Measurements from ENCODE around the gene YJEFN3.

YJEFN3 gene

GRCh38 chr19:19563348-19563848 is 34.7 kb downstream of the YJEFN3 start:
- Histone ChIP-seq H2AFZ (ENCODE audit: low read depth, low read length, severe bottlenecking) (no peak overlapping the region), H4K20me1 (ENCODE audit: low read depth, low read length) (no peaks in the 10 kb centered on the region), H3K9me2 (replicated peaks; ENCODE audit: insufficient read depth, low read length) (no peaks in the 10 kb centered on the region), H3K9me3 (ENCODE audit: insufficient read depth, low read length) (no peaks in the 10 kb centered on the region), H3K9ac (ENCODE audit: low read length) (no peak overlapping the region), H3K36me3 (ENCODE audit: low read length) (no peaks in the 10 kb centered on the region), H3K4me3 (ENCODE audit: insufficient read depth, low read length, poor library complexity, severe bottlenecking) (no peak overlapping the region), H3K79me2 (ENCODE audit: insufficient read depth, low read length) (no peaks in the 10 kb centered on the region), H3F3A (ENCODE audit: insufficient read depth) (no peaks in the 10 kb centered on the region), H3K27me3 (ENCODE audit: low read length) (no peaks in the 10 kb centered on the region), H3K27ac (ENCODE audit: low read depth, low read length) (no peak overlapping the region), H3K4me2 (ENCODE audit: low read depth, low read length, poor library complexity, severe bottlenecking) (no peak overlapping the region)
- no peak for TF ChIP-seq CTCF (IDR thresholded peaks at IDR 0.05; ENCODE audit: insufficient read depth, low read length, poor library complexity, severe bottlenecking)

GRCh38 chr19:19566306-19566705 is 37.6 kb downstream of the YJEFN3 start:
- Histone ChIP-seq H3F3A (ENCODE audit: insufficient read depth) (no peaks in the 10 kb centered on the region), H3K27ac (ENCODE audit: low read depth, low read length) (no peak overlapping the region), H3K27me3 (ENCODE audit: low read length) (no peaks in the 10 kb centered on the region), H3K9me3 (ENCODE audit: insufficient read depth, low read length) (no peaks in the 10 kb centered on the region), H3K79me2 (ENCODE audit: insufficient read depth, low read length) (no peaks in the 10 kb centered on the region), H3K36me3 (ENCODE audit: low read length) (no peaks in the 10 kb centered on the region), H3K9ac (ENCODE audit: low read length) (no peak overlapping the region), H2AFZ (ENCODE audit: low read depth, low read length, severe bottlenecking) (no peak overlapping the region), H4K20me1 (ENCODE audit: low read depth, low read length) (no peaks in the 10 kb centered on the region), H3K4me3 (ENCODE audit: insufficient read depth, low read length, poor library complexity, severe bottlenecking) (no peak overlapping the region), H3K9me2 (replicated peaks; ENCODE audit: insufficient read depth, low read length) (no peaks in the 10 kb centered on the region), H3K4me2 (ENCODE audit: low read depth, low read length, poor library complexity, severe bottlenecking) (no peak overlapping the region)
- TF ChIP-seq CTCF (IDR thresholded peaks at IDR 0.05; ENCODE audit: insufficient read depth, low read length, poor library complexity, severe bottlenecking) (no peak), EZH2phosphoT487 (conservative IDR thresholded peaks at IDR 0.05; ENCODE audit: low read length) (no peak)

GRCh38 chr19:19567391-19567790 is 38.7 kb downstream of the YJEFN3 start:
- Histone ChIP-seq H3F3A (ENCODE audit: insufficient read depth) (no peaks in the 10 kb centered on the region), H3K4me2 (ENCODE audit: low read depth, low read length, poor library complexity, severe bottlenecking) (no peak overlapping the region), H3K4me3 (ENCODE audit: insufficient read depth, low read length, poor library complexity, severe bottlenecking) (no peak overlapping the region), H3K27ac (ENCODE audit: low read depth, low read length) (no peak overlapping the region), H3K9ac (ENCODE audit: low read length) (no peak overlapping the region), H3K79me2 (ENCODE audit: insufficient read depth, low read length) (no peaks in the 10 kb centered on the region), H3K9me2 (replicated peaks; ENCODE audit: insufficient read depth, low read length) (no peaks in the 10 kb centered on the region), H3K36me3 (ENCODE audit: low read length) (no peaks in the 10 kb centered on the region), H4K20me1 (ENCODE audit: low read depth, low read length) (no peaks in the 10 kb centered on the region), H3K27me3 (ENCODE audit: low read length) (no peaks in the 10 kb centered on the region), H3K9me3 (ENCODE audit: insufficient read depth, low read length) (no peaks in the 10 kb centered on the region), H2AFZ (ENCODE audit: low read depth, low read length, severe bottlenecking) (no peak overlapping the region)
- TF ChIP-seq EZH2phosphoT487 (conservative IDR thresholded peaks at IDR 0.05; ENCODE audit: low read length): no peak
- TF ChIP-seq CTCF (IDR thresholded peaks at IDR 0.05; ENCODE audit: insufficient read depth, low read length, poor library complexity, severe bottlenecking): no peak
